NCI-H446 (cell line): ENCODE results near the gene CCNY.

Experiments
- DNase-seq, 2 experiments: peaks; one replicate each; lab custom pipeline; 2025; lab: John Stamatoyannopoulos, UW

The CCNY gene

DNA sequence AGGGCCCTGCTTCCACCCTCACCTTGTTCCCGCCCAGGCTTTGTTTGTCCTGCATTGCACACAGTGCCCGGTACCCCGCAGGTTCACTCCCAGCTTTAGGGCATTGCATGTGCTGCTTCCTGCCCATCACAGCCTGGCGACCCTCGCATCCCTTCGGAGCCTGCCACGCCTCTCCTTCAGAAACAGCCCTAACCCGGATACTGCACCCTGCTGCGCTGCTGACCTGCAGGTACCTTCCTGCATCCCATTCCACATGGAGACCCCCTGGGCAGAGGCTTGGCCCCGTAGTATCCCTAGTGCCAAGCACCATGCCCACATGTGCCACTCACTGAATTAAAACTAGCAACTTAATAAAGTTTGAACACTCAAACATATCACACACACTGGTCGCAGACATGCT, 249.0 kb downstream of the CCNY start:
- DNase-seq = no peak

DNA sequence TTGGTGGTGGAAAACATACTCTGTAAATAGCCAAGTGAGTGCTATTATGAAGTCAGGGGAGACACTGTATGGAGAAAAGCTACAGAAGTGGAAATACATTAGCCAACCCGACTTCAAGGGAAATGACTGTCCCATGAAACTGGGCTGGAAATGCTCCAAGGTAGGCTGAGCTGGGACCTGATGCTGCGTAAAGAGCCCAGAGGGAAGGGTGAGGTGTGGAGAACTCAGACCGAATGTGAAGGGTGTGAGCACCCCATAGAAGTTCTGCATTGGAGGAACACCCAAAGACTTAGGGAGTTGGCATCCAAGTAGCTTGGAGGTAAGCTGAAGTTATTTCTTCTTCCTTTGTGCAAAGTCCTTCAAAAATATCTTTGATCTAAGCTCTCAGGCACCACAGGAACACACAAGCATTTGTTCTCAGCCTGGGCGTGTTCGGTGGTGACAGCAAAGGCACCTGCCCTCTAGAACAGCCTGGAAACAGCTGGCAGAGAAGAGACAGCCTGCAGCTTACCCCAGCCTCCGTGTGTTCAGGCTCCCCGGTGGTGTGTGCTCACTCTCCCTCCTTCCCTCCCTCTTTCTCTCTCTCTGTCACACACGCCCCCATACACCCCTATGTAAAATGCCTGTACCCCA, 249.7 kb downstream of the CCNY start:
- no peak for DNase-seq

DNA sequence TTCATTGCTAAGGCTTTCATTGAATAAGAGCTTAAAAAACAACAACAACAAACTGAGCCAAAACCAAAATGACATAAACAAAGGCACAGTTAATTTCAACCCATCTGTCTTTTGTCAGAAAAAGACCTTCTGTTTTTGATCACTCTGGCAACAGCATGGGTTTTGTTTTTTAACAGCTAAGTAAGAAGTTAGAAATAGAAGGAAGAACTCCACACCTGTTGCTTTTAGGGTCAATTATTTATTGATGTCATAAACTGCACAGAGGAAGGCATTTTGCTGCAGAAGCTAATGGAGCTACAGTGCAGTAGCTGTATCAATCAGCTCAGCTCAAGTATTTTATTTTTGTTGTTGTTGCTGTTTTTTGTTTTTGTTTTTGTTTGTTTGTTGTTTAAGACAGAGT, 252.5 kb downstream of the CCNY start:
- DNase-seq = no peak

DNA sequence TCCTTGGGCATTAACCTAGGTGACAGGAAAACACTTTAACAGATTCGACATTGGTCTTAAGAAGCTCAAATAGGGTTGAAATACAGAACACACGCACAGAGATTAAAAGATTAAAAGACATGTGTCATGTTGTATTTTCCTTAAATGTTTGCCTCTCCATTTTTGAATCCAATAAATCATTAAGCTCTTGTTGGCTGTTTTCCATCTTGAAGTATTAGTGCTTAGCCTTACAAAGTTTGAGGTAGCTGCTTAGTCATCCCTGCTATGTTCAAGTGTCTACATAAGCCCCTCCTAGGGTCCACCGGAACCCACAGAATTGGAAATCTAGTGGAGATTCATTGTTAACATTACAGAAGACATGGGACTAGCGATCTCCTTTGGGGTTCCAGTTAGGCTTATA, 256.1 kb downstream of the CCNY start:
- no peak for DNase-seq

DNA sequence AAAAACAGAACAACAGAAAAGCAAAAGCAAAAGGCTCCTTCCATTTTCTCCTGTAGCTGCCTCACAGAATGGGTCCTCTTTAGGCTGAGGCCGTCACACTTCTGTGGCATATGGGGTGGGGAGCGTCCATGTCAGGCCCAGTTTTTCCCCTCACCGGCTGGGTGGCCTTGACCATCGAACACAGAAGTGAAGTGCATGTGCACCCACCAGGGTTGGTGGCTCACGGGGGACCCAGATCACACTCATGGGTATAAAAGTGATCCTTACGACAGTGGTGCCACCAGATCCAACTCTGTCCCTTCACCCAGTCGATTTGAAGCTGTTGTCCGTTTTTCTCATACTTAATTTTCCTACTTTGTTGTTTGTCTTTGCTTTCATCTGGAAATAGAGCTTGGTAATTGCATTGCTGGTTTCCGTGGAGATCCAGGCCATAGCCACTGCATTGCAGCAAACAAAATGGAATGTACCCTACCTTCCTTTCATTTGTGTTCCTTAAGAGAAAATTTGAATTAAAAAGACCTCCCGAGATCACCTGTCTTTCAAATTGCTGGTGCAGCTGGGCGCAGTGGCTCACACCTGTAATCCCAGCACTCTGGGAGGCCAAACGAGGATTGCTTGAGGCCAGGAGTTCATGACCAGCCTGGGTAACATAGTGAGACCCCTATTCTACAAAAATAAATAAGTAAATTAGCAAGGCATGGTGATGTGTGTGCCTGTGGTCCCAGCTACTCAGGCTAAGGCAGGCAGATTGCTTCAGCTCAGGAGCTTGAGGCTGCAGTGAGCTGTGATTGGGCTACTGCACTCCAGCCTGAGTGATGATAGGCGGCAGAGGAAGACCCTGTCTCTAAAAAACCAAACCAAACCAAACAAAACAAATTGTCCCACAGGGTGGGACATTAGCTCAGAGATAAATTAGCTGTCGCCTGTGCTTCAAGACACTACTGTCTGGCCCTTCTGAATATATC, 258.1 kb downstream of the CCNY start:
- no peak for DNase-seq

DNA sequence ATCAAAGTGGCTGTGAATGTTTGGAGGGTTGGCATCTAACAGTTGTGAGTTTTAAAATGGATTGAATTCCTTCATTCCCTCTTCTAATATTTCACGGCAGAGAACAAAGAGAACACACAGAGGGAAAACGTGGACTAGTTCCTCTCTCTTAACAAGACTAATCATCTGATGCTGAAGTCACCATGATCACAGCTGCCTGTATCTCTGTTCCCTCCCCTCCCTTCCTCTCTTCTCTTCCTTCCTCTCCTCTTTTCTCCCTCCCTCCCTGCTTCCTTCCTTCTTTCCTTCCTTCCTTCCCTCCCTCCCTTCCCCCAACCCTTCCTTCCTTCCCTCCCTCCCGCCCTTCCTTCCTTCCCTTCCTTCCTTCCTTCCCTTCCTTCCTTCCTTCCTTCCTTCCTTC, 258.8 kb downstream of the CCNY start:
- no peak for DNase-seq

DNA sequence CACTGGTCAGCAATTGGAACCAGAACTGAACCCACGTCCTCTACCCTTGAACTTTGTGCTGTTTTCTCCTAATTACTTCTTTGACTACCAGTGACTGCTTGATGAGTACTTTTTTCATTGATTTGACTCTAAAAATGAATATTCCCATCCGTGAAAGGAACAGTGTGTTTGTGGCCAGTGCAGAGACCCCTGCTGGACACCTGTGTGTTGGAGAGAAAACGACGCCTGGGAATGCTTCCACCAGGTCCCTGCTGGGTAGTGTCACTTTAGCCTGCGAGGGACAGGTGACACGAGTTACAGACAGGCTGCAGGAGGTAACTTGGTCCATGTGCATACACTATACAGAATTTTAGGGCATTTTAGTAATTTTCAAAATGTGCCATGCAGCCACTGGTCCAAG, 262.1 kb downstream of the CCNY start:
- no peak for DNase-seq

DNA sequence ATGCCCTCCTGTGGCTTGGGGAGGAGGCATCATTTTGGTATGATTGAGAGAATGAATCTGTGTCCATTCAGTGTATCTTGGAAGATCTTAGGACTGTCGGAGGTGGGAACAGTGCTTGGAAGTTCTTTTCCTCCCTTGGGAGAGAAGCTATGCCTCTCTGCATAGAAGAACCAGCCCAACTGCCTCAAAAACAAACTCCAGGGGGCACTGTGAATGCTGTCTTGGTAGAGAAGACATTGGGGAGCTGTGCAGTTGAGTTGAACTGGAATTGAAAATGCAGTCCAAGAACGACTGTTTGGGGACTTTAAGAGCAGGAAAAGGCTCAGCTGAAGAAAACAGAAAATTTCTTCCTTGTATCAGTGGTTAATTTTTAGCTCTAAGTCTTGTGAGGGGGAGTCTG, 263.9 kb downstream of the CCNY start:
- DNase-seq = peak in 1 of 2 experiments; percentile 5

DNA sequence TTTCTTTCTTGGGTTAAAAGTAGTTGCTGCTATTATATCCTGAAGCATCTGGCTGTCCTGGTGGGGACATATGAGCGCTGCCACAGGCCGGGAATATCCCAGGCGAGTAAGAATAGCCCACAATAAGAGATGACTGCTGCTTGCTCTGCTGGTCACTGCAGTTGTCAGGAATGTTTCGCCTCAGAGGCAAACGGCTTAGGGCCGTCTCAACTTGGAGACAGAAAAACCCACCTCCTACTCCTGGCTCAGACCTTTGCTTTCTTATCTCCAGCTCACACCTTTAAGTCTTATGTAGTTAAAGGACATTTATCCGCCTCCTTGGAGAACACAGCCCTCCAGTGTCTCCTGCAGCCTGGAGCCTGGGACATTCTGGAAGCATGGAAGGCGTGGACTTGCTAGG, 268.9 kb downstream of the CCNY start, which contains the start of gene GJD4:
TSS of gene GJD4 (plus strand) at position 151 of the 400 bp plus-strand sequence. CDS start at position 378, 227 bp downstream.
- DNase-seq = no peak

DNA sequence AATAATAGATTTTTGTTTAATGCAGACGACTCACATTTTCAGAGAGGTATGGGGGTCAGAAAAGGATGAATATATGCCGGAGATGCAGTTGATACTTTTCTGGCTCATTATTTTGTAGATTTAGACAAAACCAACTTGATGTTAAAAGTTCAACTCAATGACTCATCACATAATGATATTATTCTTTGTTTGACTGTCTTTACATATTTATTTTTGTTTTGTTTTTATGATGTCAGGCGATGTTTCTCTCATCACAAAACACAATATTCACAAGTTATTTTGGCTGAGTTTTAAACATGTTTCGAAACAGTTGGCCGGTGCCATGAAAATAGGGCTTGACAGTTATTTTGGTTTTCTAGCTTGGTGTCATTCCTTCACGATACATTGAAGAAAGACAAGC, 270.1 kb downstream of the CCNY start:
- DNase-seq = no peak

DNA sequence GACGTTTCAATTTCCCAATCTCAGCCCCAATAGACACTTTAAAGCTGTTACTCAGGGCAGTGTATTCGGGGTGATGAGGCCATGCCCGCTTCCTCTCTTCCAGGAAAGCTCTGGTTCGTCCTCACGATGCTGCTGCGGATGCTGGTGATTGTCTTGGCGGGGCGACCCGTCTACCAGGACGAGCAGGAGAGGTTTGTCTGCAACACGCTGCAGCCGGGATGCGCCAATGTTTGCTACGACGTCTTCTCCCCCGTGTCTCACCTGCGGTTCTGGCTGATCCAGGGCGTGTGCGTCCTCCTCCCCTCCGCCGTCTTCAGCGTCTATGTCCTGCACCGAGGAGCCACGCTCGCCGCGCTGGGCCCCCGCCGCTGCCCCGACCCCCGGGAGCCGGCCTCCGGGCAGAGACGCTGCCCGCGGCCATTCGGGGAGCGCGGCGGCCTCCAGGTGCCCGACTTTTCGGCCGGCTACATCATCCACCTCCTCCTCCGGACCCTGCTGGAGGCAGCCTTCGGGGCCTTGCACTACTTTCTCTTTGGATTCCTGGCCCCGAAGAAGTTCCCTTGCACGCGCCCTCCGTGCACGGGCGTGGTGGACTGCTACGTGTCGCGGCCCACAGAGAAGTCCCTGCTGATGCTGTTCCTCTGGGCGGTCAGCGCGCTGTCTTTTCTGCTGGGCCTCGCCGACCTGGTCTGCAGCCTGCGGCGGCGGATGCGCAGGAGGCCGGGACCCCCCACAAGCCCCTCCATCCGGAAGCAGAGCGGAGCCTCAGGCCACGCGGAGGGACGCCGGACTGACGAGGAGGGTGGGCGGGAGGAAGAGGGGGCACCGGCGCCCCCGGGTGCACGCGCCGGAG, 271.4 kb downstream of the CCNY start:
- DNase-seq = no peak

DNA sequence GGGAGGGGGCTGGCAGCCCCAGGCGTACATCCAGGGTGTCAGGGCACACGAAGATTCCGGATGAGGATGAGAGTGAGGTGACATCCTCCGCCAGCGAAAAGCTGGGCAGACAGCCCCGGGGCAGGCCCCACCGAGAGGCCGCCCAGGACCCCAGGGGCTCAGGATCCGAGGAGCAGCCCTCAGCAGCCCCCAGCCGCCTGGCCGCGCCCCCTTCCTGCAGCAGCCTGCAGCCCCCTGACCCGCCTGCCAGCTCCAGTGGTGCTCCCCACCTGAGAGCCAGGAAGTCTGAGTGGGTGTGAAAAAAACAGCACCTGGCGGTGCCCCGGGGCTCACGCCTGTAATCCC, 272.0 kb downstream of the CCNY start:
- no peak for DNase-seq

DNA sequence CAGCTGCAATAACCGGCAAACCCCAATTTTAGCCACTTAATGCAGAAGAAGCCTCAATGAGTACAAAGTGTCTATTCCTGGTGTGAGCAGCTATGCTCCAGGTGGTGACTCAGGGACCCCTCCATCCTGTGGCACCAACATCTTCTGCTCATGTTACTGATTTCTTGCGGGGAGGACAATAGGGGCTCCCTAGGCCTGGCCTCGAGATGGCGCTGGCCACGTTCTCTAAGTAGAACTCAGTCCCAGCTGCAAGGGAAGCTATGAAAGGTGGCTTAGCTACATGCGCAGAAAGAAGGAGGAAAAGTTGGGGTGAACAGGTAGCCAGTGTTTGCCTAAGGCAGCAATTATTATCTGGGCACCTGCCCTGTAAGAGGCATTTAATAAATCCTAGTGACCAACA, 275.4 kb downstream of the CCNY start:
- DNase-seq = no peak

DNA sequence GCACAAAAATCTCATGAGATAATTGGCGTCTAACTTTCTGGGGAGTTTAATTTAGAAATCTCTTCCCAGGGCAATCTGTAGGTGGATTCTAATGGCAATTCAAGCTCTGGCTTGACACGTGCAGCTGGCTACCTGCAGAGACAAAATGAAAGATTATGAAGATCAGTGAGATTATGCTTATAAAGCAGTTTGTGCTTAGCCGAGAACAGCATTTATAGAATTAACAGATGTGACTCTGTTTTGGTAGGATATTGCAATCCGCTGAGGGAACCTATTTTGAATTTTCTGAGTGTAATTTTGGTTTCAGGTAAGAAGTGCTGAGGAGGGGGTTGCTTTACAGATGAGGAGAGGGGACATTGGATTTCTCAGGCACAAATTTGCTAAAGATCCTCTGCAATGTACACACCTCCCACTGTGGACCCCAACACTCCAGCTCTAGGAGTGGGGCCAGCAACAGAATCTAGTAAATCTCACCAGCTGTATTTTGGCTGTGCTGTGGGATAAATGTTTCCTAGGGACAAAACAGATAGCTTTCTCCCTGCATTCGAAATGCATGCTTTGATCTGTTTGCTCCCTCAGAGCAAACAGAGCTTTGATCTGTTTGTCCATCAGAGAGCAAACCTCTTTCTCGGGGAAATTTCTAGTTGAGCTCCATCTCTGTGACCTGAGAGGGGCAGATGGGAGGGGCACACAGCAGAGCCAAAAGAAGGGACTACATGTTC, 276.2 kb downstream of the CCNY start:
- no peak for DNase-seq

DNA sequence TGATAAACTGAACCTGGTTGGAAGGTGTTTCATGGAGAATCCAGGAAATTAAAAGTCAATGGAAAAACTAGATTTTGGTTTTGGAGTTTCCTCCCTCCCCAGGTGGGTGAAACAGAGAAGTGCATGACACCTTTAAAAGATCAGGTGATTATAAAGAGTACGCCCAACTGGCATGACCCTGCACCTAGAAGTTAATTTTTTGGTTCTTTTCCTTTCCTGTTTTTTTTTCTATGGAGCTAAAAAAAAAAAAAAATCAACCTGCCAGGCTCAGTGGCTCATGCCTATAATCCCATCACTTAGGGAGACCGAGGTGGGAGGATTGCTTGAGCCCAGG, 276.8 kb downstream of the CCNY start:
- no peak for DNase-seq

DNA sequence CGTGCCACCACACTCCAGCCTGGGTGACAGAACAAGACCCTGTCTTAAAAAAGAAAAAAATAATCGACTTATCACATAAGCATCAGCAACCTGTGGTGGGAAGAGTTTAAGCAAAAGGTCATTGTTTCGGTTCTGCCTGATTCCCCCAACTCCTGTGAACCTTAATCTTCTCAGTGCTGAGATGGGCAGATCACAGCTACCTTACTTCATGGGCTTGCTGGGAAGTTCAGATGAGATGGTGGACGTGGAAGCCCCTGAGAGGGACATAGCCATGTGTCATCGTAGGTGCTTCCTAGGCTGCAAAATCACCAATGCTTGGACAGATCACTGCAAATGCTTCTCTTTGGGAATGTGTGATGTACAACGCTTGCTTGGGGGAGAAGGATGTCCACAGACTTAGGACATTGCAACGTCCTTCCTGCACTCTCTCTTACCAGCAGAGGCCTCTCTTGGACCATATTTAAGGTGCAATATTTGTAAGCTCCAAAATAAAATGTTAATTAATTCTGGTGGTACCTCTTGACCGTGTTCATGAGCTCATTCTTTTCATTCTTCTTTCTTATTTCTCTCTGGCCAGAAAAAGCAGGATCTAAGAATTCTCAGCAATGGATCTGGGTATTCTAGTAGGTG, 277.4 kb downstream of the CCNY start:
- DNase-seq = peak in 1 of 2 experiments; percentile 36

DNA sequence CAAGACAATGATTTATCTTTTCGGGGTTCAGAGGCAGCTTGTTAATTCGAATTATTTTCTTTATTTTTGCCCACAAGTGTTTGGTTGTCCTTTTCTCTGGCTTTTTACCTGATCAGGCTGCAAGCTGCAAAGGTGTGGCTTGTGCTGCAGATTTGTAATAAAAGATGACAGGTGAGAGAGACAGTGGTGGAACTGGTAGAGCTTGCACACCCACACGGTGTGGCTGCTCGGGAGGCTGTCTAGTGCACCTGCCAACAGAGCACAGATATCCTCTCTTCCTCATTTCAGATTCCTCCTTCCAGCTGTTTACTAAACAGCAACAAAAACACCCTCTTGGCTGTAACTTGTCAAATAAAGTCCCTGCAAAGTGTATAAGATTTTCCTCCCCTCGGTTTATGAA, 278.0 kb downstream of the CCNY start:
- no peak for DNase-seq
